Activated CD8-positive, alpha-beta memory T cell treated with anti-CD3 and anti-CD28 coated beads, Interleukin-2, amount 50 U/mL, for 1 hour (primary cell): ENCODE results near the gene FAM72B.
"Not testable (repeated sequence)": the region's sequence is repeated elsewhere in the genome, so short reads cannot be mapped to it uniquely, and the experiment has no call there.

Source experiments
- DNase-seq: peaks from one replicate; pipeline ENCODE4 v3.0.0-alpha.2; 2020; ENCODE audit errors: extremely low read depth

FAM72B gene

DNA sequence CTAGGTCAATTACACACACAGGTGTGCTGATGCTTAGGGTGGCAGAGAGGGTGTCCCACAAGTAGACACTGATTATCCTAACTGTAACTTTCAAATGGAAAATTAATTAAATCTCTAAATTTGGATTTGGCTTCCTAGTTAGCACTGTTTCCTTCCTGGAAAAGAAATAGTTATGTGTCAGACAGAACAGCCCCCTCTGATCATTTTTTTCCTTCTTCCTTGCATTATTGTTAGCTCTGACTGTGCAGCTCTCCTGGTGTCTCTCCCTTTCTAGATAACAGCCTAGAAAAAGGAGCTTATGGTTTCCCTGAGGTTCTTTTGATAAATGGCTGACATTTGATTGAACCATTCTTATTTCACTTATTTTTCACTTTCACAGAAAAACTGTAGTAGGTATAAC lies 31.4 kb downstream of the FAM72B start:
- DNase-seq: not testable (repeated sequence)

- not testable (repeated sequence) for DNase-seq
Measured at GRCh38 chr1:121151294-121151693, 32.8 kb downstream of the FAM72B start.

DNA sequence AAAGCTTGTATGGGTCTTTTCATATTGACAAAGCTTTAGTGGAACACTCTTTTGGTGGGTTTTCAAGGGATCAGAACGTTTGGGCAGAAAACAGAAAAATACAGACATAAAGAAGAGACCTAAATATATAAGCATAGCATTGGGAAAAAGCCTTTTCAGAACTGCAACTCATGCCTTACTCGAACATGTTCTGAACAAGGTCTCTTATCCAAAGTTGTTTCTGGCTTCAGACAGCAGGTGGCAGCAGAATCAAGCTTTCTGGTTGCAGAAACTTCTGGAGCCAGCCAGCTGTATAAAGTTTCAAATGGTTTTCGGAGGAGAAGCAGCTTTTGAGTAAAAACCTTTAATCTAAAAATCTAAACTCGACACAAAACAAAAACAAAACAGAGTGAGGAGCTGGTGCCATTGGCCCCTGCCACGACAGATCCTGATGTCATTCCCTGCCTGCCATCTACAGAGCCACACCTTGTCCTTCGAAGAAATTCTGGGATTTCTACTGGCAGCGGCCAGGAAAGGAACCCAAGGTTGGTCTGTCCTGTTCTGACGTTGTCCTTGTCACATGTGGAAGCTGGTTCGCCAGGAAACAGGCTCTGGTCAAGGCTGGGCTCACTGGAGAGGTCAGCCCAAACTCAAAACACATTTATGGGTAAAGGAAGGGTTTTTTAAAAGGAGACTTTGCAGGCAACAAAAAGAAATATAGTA lies 35.5 kb downstream of the FAM72B start:
- not testable (repeated sequence) for DNase-seq

- not testable (repeated sequence) for DNase-seq
Measured at GRCh38 chr1:121140393-121140792, 43.7 kb downstream of the FAM72B start.

DNA sequence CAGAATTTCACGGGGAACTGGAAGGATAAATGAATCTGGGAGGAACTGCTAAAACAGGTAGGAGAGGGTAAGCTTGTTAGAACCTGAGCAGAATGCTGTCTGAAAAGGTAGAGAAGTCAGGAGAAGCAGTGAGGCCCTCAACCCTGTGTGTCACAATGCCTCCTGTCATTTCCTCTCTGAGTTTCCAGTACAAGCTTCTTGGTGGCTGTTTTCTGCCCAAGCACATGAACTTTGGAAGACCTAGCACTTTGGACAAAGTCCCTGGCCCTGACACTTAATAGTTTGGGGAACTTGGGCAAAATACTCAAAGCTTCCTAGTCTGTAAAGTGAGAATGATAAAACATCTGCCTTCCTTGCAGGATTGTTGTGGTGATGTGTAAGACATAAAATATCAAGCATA lies 52.6 kb downstream of the FAM72B start:
- DNase-seq: not testable (repeated sequence)

- not testable (repeated sequence) for DNase-seq
Measured at GRCh38 chr1:121118480-121118824, 65.7 kb downstream of the FAM72B start.
